HFFc6 (cell line): ENCODE results near the gene SEC22B. TPM values are rescaled to one million over a fixed set of nuclear protein-coding genes. Genes with fewer than 3 reads are reported as not detected.
"Not testable (repeated sequence)": the region's sequence is repeated elsewhere in the genome, so short reads cannot be mapped to it uniquely, and the experiment has no call there.

ENCODE experiments used
- DNase-seq: peaks from one replicate; pipeline ENCODE4 v3.0.0-alpha.2; 2018
- H3K27ac Mint-ChIP-seq: 2 replicates; pipeline ENCODE4 v1.8.0; 2020; ENCODE audit warnings: mild to moderate bottlenecking, mixed read lengths
- H3K27me3 Mint-ChIP-seq: 2 replicates; pipeline ENCODE4 v1.8.0; 2021; ENCODE audit warnings: mild to moderate bottlenecking, moderate library complexity, mixed read lengths; ENCODE audit not compliant: insufficient read depth
- H3K36me3 Mint-ChIP-seq: 2 replicates; pipeline ENCODE4 v1.8.0; 2021; ENCODE audit warnings: low read depth, mixed read lengths
- H3K4me1 Mint-ChIP-seq: 2 replicates; pipeline ENCODE4 v1.8.0; 2020; ENCODE audit warnings: low read depth, mixed read lengths
- H3K4me3 Mint-ChIP-seq: 2 replicates; pipeline ENCODE4 v1.8.0; 2020; ENCODE audit warnings: mild to moderate bottlenecking, moderate library complexity, mixed read lengths
- H3K9me3 Mint-ChIP-seq: 2 replicates; pipeline ENCODE4 v1.8.0; 2020; ENCODE audit warnings: mild to moderate bottlenecking, mixed read lengths
- CTCF ChIP-seq: fragments of 200-600 bp; sonication (generic); IDR thresholded peaks from 2 replicates; pipeline ENCODE4 v1.5.0; 2021; ENCODE audit warnings: antibody characterized with exemption, mild to moderate bottlenecking
- total RNA-seq, 6 experiments: library from RNA; stranded (reverse); fragmentation: NEBNext Ultra II Directional; extraction: Animal tissue kit (Norgen Biotek cat#: 25700); gene quantifications; 2 replicates in 1 of 6; 3 replicates in 5 of 6; pipeline ENCODE4 v1.2.3, GENCODE V29; 2021

SEC22B gene
- total RNA-seq, 6 experiments from 2014 or later, result 47.2 to 56.6 (median 54.7) TPM

GRCh38 chr1:120145806-120146205 is 30.5 kb downstream of the SEC22B start:
- not testable (repeated sequence) for H3K4me3 Mint-ChIP-seq, H3K36me3 Mint-ChIP-seq, H3K27me3 Mint-ChIP-seq, H3K9me3 Mint-ChIP-seq, DNase-seq, H3K27ac Mint-ChIP-seq
- peaks cover 46% of the 10 kb centered on the region for H3K4me1 Mint-ChIP-seq
- TF ChIP-seq CTCF, result peak; percentile 67; the same call in 1 of the 2 replicates

GRCh38 chr1:120144626-120145025 is 31.7 kb downstream of the SEC22B start:
- H3K4me3 Mint-ChIP-seq, DNase-seq, H3K9me3 Mint-ChIP-seq, H3K36me3 Mint-ChIP-seq, H3K27me3 Mint-ChIP-seq: not testable (repeated sequence)
- Mint-ChIP-seq H3K27ac (peak overlapping the region; percentile 77), H3K4me1 (peaks cover 52% of the 10 kb centered on the region)

- Mint-ChIP-seq H3K27ac (peak overlapping the region; percentile 77), H3K4me1 (peaks cover 52% of the 10 kb centered on the region), H3K4me3 (peak overlapping the region; percentile 5; the same call in 1 of the 2 replicates)
- H3K36me3 Mint-ChIP-seq, H3K27me3 Mint-ChIP-seq, DNase-seq, H3K9me3 Mint-ChIP-seq: not testable (repeated sequence)
Observed at GRCh38 chr1:120144169-120144568, 32.2 kb downstream of the SEC22B start.

- H3K4me3 Mint-ChIP-seq, result peak overlapping the region; percentile 5; the same call in 1 of the 2 replicates
- H3K27me3 Mint-ChIP-seq, H3K9me3 Mint-ChIP-seq, H3K36me3 Mint-ChIP-seq: not testable (repeated sequence)
- H3K27ac Mint-ChIP-seq, result peak overlapping the region; percentile 77
- H3K4me1 Mint-ChIP-seq, result peaks cover 52% of the 10 kb centered on the region
- DNase-seq, result peak; percentile 28
Observed at GRCh38 chr1:120143334-120143733, 33.0 kb downstream of the SEC22B start.

GRCh38 chr1:120142512-120143263 is 33.6 kb downstream of the SEC22B start:
- H3K9me3 Mint-ChIP-seq, H3K27me3 Mint-ChIP-seq, H3K36me3 Mint-ChIP-seq: not testable (repeated sequence)
- Mint-ChIP-seq H3K4me3 (peak overlapping the region; percentile 77), H3K27ac (peak overlapping the region; percentile 77), H3K4me1 (peaks cover 52% of the 10 kb centered on the region)
- peak; percentile 40 for DNase-seq

- H3K9me3 Mint-ChIP-seq, DNase-seq, H3K27me3 Mint-ChIP-seq, H3K36me3 Mint-ChIP-seq: not testable (repeated sequence)
- H3K4me3 Mint-ChIP-seq, result peak overlapping the region; percentile 2; the same call in 1 of the 2 replicates
- peaks cover 46% of the 10 kb centered on the region for H3K4me1 Mint-ChIP-seq
- peak overlapping the region; percentile 53 for H3K27ac Mint-ChIP-seq
Observed at GRCh38 chr1:120141865-120142264, 34.5 kb downstream of the SEC22B start.

- peaks cover 46% of the 10 kb centered on the region for H3K4me1 Mint-ChIP-seq
- H3K9me3 Mint-ChIP-seq, DNase-seq, H3K36me3 Mint-ChIP-seq, H3K27me3 Mint-ChIP-seq, H3K4me3 Mint-ChIP-seq: not testable (repeated sequence)
- peak overlapping the region; percentile 12; the same call in 1 of the 2 replicates for H3K27ac Mint-ChIP-seq
Observed at GRCh38 chr1:120140656-120141265, 35.6 kb downstream of the SEC22B start.

- H3K4me3 Mint-ChIP-seq, H3K9me3 Mint-ChIP-seq, H3K27me3 Mint-ChIP-seq, DNase-seq, H3K27ac Mint-ChIP-seq, H3K36me3 Mint-ChIP-seq: not testable (repeated sequence)
- peaks cover 24% of the 10 kb centered on the region for H3K4me1 Mint-ChIP-seq
Observed at GRCh38 chr1:120136086-120136485, 40.2 kb downstream of the SEC22B start.

- not testable (repeated sequence) for H3K27me3 Mint-ChIP-seq, H3K36me3 Mint-ChIP-seq, H3K4me3 Mint-ChIP-seq, H3K9me3 Mint-ChIP-seq, DNase-seq, H3K27ac Mint-ChIP-seq
- H3K4me1 Mint-ChIP-seq, result peaks cover 15% of the 10 kb centered on the region
Observed at GRCh38 chr1:120133928-120134325, 42.4 kb downstream of the SEC22B start.
